Activated naive CD4-positive, alpha-beta T cell treated with anti-CD3 and anti-CD28 coated beads, Interleukin-2, amount 50 U/mL, for 72 hours (primary cell): Measurements from ENCODE around the gene PHLDB2. TPM values are rescaled to one million over a fixed set of nuclear protein-coding genes. Genes with fewer than 3 reads are reported as not detected.

Source experiments
- ATAC-seq, 2 donors: fragments of 150-1000 bp; cut with Tn5 transposase; 2 replicates each; pipeline ENCODE4 v1.10.0; 2021; ENCODE audit warnings: mild to moderate bottlenecking in 2 of 2, moderate library complexity in 2 of 2
- DNase-seq, 2 donors: peaks; one replicate each; pipeline ENCODE4 v3.0.0; 2021 to 2022; ENCODE audit warnings: low spot score in 2 of 2
- H3K27ac Mint-ChIP-seq, 2 donors: one replicate each; pipeline ENCODE4 v1.8.0; 2022; ENCODE audit warnings: mild to moderate bottlenecking in 2 of 2, mixed read lengths in 2 of 2
- H3K36me3 Mint-ChIP-seq, 2 donors: one replicate each; pipeline ENCODE4 v1.8.0; 2022; ENCODE audit warnings: mixed read lengths in 2 of 2
- H3K9me3 Mint-ChIP-seq, 2 donors: one replicate each; pipeline ENCODE4 v1.8.0; 2022; ENCODE audit warnings: mixed read lengths in 2 of 2
- total RNA-seq, 2 donors: library from RNA; stranded (reverse); gene quantifications; one replicate each; pipeline ENCODE4 v1.2.3, GENCODE V29; 2022

PHLDB2 gene
- total RNA-seq, 2 donors from 2014 or later, result 1.9 to 2.1 TPM

DNA sequence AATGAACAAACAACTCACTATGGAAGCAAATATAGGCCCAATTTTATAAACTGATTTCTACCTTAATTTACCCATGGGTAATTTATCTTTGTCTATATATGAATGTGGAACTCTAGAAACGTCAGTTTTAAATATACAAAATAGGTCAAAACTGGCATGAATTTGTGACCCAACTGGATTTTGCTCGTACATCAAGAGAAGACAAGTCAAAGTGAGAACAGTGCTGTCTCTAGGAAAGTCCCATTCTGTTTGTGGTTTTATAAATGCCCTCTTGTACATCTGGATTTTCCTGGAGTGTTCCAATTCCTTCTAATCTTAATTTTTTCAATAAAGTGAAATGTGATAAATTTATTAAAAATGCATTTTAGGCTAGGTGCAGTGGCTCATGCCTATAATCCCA, 69.5 kb downstream of the PHLDB2 start:
- ATAC-seq (no peak), DNase-seq (no peak)
- Mint-ChIP-seq H3K9me3 (no peaks in the 10 kb centered on the region), H3K36me3 (no peaks in the 10 kb centered on the region), H3K27ac (no peak overlapping the region)

DNA sequence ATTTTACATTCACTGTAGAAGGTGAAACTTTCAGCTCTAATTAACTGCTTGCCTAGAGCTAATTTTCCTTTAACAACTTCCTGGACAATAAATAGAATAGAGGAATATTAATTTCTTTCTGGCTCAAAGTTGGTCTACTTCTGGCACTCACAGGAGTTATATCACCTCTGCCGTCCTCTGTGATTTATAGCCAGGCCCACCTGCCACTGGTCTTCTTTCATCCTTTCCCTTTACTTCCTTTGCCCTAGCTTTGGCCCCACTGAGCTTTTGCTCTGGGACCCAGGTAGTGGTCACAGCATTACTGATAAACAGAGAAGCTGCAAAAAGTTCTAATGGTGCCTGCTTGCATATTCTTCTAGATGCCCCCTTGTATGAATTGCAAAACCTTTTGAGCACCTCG, 70.4 kb downstream of the PHLDB2 start:
- ATAC-seq (no peak), DNase-seq (no peak)
- H3K36me3 Mint-ChIP-seq, result no peaks in the 10 kb centered on the region
- no peak overlapping the region for H3K27ac Mint-ChIP-seq
- no peaks in the 10 kb centered on the region for H3K9me3 Mint-ChIP-seq

DNA sequence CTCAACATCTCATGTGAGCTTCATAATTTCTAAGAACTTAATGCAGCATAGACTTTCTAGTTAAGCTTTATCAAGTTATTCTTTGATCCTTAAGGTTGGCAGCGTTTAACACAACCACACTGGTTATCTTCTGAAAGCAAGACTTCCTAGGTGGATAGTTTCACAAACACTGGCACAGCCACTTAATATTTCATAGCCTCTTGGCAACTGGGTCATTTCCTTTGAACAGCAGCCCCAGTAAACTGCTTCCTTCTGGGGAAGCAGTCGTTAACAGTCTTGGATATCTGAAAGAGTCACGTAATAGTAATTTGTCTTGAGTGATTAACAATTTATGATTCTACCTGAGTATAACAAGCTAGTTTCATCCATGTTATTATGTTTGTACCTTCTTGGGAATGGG, 73.9 kb downstream of the PHLDB2 start:
- ATAC-seq (no peak), DNase-seq (no peak)
- Mint-ChIP-seq H3K27ac (no peak overlapping the region), H3K9me3 (no peaks in the 10 kb centered on the region), H3K36me3 (no peaks in the 10 kb centered on the region)

DNA sequence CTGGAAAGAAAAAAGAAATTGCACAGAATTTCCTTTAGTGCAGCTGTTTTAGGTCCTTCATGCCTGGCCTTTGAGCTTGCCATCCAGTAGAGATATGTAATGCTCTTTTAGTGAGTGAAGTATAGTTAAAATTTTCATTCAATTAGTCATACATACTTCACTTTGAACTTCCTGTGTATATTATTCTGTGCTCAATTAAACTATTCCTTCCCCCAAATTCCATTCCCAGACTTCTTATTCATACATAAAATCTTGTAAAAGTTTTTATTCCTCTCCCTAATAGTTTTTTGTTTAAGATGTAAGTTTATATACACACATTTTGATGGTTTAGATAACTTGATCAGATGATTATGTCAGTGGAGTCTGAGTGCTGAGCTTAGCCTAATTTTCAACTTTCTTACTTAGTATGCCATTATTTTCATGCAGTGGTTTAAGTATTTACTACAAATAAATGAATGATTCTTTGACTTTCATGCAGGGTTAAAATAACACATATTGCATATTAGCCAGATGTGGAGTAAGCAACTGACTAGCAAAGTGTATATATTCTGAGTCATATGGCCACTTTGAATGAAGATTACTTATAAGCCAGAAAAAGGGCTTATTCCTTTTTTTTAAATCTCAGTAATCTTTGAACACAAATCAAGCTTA, 77.3 kb downstream of the PHLDB2 start:
- DNase-seq, result no peak
- no peaks in the 10 kb centered on the region for H3K36me3 Mint-ChIP-seq
- no peaks in the 10 kb centered on the region for H3K9me3 Mint-ChIP-seq
- no peak for ATAC-seq
- H3K27ac Mint-ChIP-seq, result no peak overlapping the region

DNA sequence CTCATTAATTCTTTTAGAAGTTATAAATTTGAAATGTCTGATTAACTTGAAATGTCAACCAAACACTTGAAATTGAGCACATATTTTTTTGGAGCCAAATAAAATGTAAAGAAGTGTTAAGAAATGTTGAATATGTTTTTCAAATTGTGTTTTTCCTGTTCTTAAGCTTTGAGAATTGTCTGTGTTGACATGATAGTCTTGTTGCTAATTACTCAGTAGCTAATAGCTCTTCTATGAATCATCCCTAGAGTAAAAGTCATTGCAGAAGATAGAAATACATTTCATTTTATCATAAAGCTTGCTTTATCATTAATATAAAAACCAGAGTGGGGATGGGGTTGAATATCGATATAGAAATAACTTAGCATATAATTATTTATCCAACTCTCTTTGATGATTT, 77.9 kb downstream of the PHLDB2 start:
- ATAC-seq (no peak), DNase-seq (no peak)
- Mint-ChIP-seq H3K9me3 (no peaks in the 10 kb centered on the region), H3K27ac (no peak overlapping the region), H3K36me3 (no peaks in the 10 kb centered on the region)

DNA sequence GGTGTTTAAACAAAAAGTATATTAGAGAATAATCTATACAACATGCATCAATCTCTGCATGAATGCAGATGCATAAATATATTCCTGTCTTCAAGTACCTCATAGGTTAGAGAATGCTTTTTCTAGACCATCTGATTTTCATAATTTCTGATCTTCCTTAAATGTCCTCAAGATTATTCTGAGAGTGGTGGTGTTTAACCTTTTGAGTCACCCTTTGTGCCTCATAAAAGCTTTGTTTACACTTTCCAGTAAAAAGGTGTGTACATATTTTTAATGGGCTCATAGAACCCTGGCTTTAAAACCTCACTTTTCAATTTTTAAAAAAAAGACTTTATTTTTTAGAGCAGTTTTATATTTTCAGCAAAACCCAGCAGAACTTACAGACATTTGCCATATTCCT, 78.8 kb downstream of the PHLDB2 start:
- DNase-seq (no peak), ATAC-seq (no peak)
- Mint-ChIP-seq H3K9me3 (no peaks in the 10 kb centered on the region), H3K27ac (no peak overlapping the region), H3K36me3 (no peaks in the 10 kb centered on the region)

DNA sequence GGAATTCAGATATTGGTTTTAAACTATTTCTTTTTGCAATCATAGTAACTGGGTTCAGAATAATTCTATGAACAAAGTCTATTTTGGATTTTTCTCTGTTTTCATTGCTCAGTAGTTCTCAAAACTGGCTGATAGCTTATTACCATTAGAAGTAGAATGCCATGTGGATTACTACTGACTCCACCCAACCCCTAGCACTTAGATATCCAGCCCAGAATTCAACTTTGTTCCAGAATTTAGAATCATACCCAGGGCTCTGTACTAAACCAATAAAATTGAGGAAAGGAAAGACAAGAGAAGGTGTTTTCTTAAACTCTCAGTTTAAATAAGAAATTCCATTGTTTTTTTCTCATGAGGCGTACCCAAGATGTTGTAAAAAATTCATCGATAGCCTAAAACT, 80.8 kb downstream of the PHLDB2 start:
- DNase-seq (no peak), ATAC-seq (no peak)
- Mint-ChIP-seq H3K27ac (no peak overlapping the region), H3K36me3 (no peaks in the 10 kb centered on the region), H3K9me3 (no peaks in the 10 kb centered on the region)

DNA sequence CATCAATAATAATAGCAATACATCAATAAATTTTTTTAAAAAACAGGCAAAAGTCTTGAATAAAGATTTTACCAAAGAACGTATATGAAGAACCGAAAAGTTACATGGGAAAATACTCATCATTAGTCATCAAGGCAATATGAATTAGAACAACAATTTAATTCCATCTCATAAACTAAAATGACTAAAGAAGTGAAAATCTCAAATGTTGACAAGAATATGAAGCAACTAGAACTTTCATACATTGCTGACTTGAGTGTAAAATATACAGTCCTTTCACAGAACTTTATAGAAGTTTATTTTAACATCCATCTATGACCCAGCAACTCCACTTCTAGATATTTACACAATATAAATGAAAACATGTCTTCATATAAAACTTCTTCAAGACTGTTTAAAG, 84.5 kb downstream of the PHLDB2 start:
- Mint-ChIP-seq H3K27ac (no peak overlapping the region), H3K9me3 (no peaks in the 10 kb centered on the region), H3K36me3 (no peaks in the 10 kb centered on the region)
- DNase-seq, result no peak
- no peak for ATAC-seq

DNA sequence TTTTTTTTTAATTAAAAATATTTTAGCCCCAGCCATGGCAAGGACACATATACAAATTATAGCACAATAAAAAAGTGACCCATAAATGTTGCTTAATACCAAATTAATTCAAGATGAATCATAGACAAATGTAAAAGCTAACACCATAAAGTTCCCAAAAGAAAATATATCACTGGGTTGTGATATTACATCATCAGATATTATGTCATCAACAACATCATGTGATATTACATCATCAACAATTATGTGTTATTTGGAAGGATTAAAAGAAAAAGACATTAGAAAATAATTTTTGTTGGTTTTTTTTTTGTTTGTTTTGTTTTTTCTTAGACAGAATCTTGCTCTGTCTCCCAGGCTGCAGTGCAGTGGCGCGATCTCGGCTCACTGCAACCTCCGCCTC, 85.3 kb downstream of the PHLDB2 start:
- Mint-ChIP-seq H3K9me3 (no peaks in the 10 kb centered on the region), H3K27ac (no peak overlapping the region), H3K36me3 (no peaks in the 10 kb centered on the region)
- DNase-seq, result no peak
- ATAC-seq, result no peak

DNA sequence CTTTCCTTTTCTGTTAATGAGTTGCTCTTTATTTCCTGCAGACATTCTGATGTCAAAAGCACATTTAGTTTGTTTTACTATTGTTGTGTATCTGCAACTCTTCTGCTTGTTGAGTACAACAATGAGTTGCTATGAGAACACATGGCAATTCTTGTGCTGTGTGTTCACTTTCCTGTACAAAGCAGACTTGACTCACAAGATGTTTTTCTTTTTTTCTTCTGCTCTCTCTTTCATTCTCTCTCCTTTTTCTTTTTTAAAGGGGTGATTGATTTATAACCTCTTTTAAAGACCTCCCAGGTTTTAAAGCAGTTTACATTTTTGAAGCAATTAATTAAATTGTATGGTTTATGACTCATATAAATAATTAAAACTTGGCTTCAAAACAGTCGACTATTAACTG, 88.2 kb downstream of the PHLDB2 start:
- Mint-ChIP-seq H3K27ac (no peak overlapping the region), H3K36me3 (no peaks in the 10 kb centered on the region), H3K9me3 (no peaks in the 10 kb centered on the region)
- ATAC-seq (no peak), DNase-seq (no peak)

DNA sequence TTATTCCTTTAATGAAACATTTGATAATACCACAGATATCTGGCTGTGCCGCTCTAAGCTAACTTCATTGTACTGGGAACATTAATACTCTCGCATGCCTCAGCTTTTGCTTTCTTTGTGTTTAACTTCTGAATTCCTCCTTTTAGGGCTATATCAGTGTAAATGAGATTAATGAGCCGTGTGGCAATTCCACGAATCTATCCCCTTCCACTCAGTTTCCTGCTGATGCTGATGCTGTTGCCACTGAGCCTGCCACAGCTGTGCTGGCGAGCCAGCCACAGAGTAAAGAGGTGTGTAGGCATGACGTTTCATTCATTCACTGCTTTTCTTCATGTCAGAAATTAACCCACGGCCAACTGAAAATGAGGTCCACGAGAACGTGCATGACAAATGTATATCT, 89.7 kb downstream of the PHLDB2 start:
- Mint-ChIP-seq H3K27ac (no peak overlapping the region), H3K36me3 (no peaks in the 10 kb centered on the region), H3K9me3 (no peaks in the 10 kb centered on the region)
- no peak for DNase-seq
- ATAC-seq, result no peak

DNA sequence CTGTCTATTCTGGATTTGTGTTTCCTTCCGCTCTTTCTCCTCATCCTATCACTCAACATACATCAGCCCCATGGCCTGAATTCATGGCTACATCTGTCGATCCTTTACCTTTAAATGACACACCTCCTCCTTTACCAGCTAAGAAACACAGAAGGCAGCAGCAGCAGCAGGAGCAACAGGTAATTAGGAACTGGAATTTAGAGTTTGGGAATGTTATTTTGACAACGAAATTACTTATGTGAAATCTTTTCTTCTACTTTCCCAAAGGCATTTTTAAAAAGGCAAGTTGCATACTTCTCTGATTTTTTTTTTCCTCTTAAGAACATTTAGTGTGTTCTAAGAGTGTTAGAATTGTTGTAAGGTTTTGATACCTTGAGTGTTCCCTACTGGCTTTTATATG, 90.6 kb downstream of the PHLDB2 start:
- DNase-seq (no peak), ATAC-seq (no peak)
- Mint-ChIP-seq H3K9me3 (no peaks in the 10 kb centered on the region), H3K36me3 (no peaks in the 10 kb centered on the region), H3K27ac (no peak overlapping the region)

DNA sequence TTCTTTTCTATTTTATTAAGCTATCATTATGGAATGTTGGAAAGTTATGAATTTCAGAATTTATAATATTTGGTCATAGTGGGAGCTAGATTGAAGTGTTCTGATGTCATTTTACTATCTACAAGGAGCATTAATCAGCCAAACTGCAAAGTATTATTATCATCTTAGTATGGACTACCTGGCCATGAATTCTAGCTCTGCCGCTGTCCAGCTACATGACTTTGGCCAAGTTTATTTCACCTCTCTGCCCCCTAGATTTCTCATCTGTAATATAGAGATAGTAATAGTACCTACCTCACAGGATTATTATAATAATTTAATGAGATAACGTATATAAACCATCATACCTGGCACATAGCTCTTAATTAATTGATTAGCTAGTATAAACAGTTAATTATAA, 92.0 kb downstream of the PHLDB2 start:
- H3K9me3 Mint-ChIP-seq, result no peaks in the 10 kb centered on the region
- no peak overlapping the region for H3K27ac Mint-ChIP-seq
- H3K36me3 Mint-ChIP-seq, result no peaks in the 10 kb centered on the region
- ATAC-seq (no peak), DNase-seq (no peak)

DNA sequence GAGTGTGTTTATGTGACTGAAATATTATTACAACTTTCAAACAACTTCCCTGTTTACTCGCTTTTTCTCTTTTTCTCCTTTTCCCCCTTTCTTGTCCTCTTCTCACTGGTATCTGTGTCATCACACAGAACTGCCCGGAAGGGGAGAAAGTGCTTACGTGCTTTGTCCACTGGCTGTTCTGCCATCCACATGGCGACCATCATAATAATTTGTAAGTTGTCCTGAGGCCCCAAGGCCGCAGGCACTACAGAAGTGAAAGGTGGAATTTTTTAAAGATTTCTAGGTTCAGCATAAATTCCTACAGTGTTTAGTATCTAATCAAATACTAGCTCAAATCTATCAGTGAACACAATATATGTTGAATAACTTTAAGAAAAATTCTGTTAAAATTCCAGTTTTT, 93.0 kb downstream of the PHLDB2 start:
- Mint-ChIP-seq H3K27ac (no peak overlapping the region), H3K36me3 (no peaks in the 10 kb centered on the region), H3K9me3 (no peaks in the 10 kb centered on the region)
- ATAC-seq (no peak), DNase-seq (no peak)

DNA sequence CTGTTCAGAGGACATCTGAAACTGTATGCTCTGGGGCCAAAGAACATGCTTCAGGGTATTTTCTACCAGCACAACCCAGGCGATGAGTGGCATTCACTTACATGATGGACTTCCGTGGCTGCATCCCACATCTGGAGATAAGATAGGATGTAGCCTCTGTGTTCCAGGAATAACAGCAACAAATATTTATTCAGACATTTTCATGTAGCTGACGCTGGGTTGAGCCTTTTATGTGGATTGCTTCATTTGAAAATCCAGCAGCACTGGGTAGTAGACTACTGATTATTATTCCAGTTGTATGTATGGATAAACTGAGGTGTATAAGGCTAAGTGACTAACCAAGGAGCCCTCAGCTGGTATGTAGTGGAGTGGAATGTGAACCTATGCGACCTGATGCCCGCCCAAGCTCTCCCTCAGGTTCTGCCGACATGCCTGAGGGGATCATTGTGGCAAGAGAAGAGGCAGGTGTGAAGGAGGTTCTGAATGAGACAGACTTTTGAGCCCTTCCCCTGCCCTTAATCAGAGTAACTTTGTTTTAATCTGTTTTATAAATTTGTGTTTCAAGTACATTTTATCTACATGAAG, 93.9 kb downstream of the PHLDB2 start:
- Mint-ChIP-seq H3K9me3 (no peaks in the 10 kb centered on the region), H3K36me3 (no peaks in the 10 kb centered on the region), H3K27ac (no peak overlapping the region)
- ATAC-seq, result no peak
- no peak for DNase-seq

DNA sequence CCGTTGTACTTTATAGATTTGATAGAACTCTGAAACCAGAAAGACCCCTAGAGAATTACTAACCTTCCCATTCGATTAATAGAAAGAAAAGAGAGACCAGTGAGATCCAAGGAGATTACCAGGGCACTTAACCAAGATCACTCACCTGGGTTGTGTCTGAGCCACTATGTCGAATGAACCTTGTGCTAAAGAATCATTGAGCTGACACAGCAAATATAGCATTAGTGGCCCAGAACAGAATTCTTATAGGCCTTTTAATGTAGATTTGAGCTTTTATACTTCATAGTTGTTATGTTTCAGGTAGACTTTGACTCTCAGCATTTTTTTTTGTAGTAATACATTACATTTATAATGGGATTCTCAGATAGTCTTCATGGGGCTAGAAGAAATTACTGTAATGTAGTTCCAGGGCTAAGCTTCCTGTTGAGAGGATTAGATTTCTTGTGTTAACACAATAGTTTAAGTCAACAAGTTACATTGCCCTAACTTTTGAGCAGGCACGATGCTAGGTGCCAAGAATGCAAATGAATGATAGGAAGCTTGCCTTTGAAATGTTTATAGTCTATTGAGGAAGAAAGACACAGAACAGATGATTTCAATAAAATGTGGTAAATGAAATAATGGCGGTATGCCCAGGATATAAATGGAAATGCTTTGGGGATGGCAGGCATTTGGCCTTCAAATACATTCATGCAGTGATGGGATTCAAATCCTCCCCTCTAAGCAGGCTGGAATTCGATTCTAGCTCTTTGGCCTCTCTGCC, 95.3 kb downstream of the PHLDB2 start:
- ATAC-seq (no peak), DNase-seq (no peak)
- Mint-ChIP-seq H3K27ac (no peak overlapping the region), H3K36me3 (no peaks in the 10 kb centered on the region), H3K9me3 (no peaks in the 10 kb centered on the region)

DNA sequence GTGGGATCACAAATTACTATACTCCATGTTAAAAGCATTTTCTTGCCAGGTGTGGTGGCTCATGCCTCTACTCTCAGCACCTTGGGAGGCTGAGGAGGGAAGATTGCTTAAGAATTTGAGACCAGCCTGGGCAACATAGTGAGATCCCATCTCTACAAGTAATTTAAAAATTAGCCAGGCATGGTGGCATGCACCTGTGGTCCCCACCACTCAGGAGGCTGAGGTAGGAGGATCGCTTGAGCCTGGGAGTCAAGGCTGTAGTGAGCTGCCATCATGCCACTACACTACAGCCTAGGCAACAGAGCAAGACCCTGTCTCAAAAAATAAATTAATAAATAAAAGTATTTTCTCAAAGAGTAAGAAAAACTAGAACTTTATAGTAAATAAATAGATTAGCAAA, 96.8 kb downstream of the PHLDB2 start:
- Mint-ChIP-seq H3K36me3 (no peaks in the 10 kb centered on the region), H3K27ac (no peak overlapping the region), H3K9me3 (no peaks in the 10 kb centered on the region)

DNA sequence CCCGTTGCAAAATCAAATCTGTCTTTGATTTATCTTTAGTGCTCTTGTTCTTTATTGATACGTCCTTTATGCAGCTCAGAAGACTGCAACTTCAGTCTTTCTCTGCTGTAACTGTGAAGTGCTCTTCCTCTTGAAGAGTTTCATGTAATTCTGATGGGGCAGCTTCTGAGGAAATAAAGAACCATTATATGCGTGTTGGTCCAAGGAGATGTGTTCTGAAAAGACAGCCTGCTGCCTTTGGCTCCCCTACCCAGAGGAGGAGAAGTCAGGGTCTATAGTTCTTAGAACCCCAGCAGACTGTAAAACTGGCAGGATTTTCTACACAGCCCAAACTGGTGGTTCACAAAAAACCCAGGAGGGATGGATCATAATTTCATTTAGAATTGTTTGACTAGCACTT, 97.4 kb downstream of the PHLDB2 start:
- ATAC-seq (no peak), DNase-seq (no peak)
- H3K36me3 Mint-ChIP-seq, result no peaks in the 10 kb centered on the region
- H3K27ac Mint-ChIP-seq, result no peak overlapping the region
- no peaks in the 10 kb centered on the region for H3K9me3 Mint-ChIP-seq

More for the DNA sequence above, 96.8 kb downstream of the PHLDB2 start:
- no peak for ATAC-seq
- no peak for DNase-seq
